ENCODE results near the gene ATG3. TPM values are rescaled to one million over a fixed set of nuclear protein-coding genes. Genes with fewer than 3 reads are reported as not detected.
A peak's percentile ranks its signal among the peaks of the same experiment; 100 is the strongest.

The ATG3 gene
- total RNA-seq, 1 experiment from 2014 or later: 60.1 TPM

DNA sequence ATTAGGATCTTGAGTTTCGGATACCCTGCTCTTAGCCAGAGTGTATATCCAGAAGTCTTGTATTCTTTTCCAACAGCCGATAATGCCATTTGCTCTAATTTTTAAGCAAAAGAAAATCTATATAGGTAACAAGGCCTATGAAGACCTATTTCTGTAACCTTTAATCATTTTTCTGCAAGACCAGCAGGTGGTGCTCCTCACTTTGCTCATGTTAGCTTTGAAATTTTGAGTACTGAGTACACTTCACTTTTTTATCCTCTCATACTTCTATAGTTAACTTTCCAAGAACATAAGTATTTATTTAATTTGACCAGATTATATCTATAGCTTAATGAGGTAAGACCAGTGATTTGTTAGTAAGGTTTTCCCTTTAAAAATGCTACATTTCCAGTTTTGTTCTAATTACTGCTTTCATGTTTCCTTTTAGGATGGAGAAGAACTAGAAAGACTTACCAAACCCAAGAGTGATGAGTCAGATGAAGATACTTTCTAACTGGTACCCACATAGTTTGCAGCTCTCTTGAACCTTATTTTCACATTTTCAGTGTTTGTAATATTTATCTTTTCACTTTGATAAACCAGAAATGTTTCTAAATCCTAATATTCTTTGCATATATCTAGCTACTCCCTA is 20.6 kb upstream of the ATG3 start:
- Mint-ChIP-seq H3K4me3 (no peak overlapping the region), H3K36me3 (peaks cover 27% of the 10 kb centered on the region), H3K9me3 (no peaks in the 10 kb centered on the region), H3K27me3 (ENCODE audit: low read depth) (no peaks in the 10 kb centered on the region), H3K4me1 (peaks cover 18% of the 10 kb centered on the region), H3K27ac (no peak overlapping the region)
- TF ChIP-seq, protein P1, sequence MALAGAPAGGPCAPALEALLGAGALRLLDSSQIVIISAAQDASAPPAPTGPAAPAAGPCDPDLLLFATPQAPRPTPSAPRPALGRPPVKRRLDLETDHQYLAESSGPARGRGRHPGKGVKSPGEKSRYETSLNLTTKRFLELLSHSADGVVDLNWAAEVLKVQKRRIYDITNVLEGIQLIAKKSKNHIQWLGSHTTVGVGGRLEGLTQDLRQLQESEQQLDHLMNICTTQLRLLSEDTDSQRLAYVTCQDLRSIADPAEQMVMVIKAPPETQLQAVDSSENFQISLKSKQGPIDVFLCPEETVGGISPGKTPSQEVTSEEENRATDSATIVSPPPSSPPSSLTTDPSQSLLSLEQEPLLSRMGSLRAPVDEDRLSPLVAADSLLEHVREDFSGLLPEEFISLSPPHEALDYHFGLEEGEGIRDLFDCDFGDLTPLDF (CRISPR knock-in tag; IDR thresholded peaks at IDR 0.05): no peak
- TF ChIP-seq, protein P2, sequence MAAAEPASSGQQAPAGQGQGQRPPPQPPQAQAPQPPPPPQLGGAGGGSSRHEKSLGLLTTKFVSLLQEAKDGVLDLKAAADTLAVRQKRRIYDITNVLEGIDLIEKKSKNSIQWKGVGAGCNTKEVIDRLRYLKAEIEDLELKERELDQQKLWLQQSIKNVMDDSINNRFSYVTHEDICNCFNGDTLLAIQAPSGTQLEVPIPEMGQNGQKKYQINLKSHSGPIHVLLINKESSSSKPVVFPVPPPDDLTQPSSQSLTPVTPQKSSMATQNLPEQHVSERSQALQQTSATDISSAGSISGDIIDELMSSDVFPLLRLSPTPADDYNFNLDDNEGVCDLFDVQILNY (CRISPR knock-in tag; IDR thresholded peaks at IDR 0.05): no peak
- TF ChIP-seq GTF2I (CRISPR knock-in tag; conservative IDR thresholded peaks at IDR 0.05) (no peak), SP1 (CRISPR knock-in tag; conservative IDR thresholded peaks at IDR 0.05) (no peak)
- ChIA-PET CTCF (interaction anchor here (0.6 to 2.1 kb wide), 15 partner anchors 8 to 397 kb away, joined by 3 to 21 read pairs (median 4); partner anchors contain the start of gene CCDC80), POLR2A (interaction anchor here (0.5 kb wide), 1 partner anchor 578 kb away, joined by 3 read pairs; no protein-coding TSS in a partner anchor)
- DNase-seq (ENCODE audit: low spot score): peak; percentile 26
- ATAC-seq: 0 out of 2 replicates have a peak, but pooled peaks have one; percentile 36

DNA sequence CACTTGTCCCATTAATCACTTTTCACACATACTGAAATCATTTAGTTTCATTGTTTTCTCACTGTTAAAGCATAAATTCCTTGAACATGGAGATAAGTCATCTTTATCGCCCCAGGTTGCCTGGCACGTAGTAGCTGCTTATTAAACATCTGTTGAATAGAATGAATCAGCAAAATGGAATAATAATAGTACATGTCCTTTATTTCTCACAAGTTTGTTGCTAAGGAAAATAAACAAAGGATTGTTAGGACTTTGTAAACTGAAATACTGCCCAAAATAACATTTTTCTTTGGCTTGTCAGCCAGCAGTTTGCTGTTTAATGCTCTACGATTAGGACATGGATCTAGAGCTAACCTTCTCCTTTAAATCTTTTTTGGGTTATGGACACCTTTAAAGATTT is 17.9 kb upstream of the ATG3 start:
- H3K36me3 Mint-ChIP-seq: peaks cover 26% of the 10 kb centered on the region
- peaks cover 18% of the 10 kb centered on the region for H3K4me1 Mint-ChIP-seq
- ChIA-PET POLR2A (no interaction called here), CTCF (no interaction called here)
- TF ChIP-seq ESRRA (CRISPR knock-in tag; IDR thresholded peaks at IDR 0.05; ENCODE audit: borderline replicate concordance) (no peak), ZNF317 (CRISPR knock-in tag; IDR thresholded peaks at IDR 0.05; ENCODE audit: borderline replicate concordance, low read depth) (no peak), CBFB (CRISPR knock-in tag; IDR thresholded peaks at IDR 0.05; ENCODE audit: low read depth) (no peak), FOXK1 (CRISPR knock-in tag; IDR thresholded peaks at IDR 0.05) (no peak), NR3C1 (CRISPR knock-in tag; conservative IDR thresholded peaks at IDR 0.05; ENCODE audit: low read depth) (no peak), KAT7 (CRISPR knock-in tag; IDR thresholded peaks at IDR 0.05; ENCODE audit: borderline replicate concordance) (no peak), NFE2L1 (CRISPR knock-in tag; IDR thresholded peaks at IDR 0.05) (no peak), MXD4 (CRISPR knock-in tag; IDR thresholded peaks at IDR 0.05; ENCODE audit: borderline replicate concordance) (no peak), ATF1 (CRISPR knock-in tag; IDR thresholded peaks at IDR 0.05) (no peak), ZNF671 (CRISPR knock-in tag; IDR thresholded peaks at IDR 0.05) (no peak), HMGA2 (CRISPR knock-in tag; IDR thresholded peaks at IDR 0.05) (no peak), ZNF219 (CRISPR knock-in tag; IDR thresholded peaks at IDR 0.05; ENCODE audit: borderline replicate concordance) (no peak), ZNF423 (CRISPR knock-in tag; IDR thresholded peaks at IDR 0.05) (no peak)
- TF ChIP-seq, protein P3, sequence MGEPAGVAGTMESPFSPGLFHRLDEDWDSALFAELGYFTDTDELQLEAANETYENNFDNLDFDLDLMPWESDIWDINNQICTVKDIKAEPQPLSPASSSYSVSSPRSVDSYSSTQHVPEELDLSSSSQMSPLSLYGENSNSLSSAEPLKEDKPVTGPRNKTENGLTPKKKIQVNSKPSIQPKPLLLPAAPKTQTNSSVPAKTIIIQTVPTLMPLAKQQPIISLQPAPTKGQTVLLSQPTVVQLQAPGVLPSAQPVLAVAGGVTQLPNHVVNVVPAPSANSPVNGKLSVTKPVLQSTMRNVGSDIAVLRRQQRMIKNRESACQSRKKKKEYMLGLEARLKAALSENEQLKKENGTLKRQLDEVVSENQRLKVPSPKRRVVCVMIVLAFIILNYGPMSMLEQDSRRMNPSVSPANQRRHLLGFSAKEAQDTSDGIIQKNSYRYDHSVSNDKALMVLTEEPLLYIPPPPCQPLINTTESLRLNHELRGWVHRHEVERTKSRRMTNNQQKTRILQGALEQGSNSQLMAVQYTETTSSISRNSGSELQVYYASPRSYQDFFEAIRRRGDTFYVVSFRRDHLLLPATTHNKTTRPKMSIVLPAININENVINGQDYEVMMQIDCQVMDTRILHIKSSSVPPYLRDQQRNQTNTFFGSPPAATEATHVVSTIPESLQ (CRISPR knock-in tag; IDR thresholded peaks at IDR 0.05): no peak
- TF ChIP-seq, protein P4, sequence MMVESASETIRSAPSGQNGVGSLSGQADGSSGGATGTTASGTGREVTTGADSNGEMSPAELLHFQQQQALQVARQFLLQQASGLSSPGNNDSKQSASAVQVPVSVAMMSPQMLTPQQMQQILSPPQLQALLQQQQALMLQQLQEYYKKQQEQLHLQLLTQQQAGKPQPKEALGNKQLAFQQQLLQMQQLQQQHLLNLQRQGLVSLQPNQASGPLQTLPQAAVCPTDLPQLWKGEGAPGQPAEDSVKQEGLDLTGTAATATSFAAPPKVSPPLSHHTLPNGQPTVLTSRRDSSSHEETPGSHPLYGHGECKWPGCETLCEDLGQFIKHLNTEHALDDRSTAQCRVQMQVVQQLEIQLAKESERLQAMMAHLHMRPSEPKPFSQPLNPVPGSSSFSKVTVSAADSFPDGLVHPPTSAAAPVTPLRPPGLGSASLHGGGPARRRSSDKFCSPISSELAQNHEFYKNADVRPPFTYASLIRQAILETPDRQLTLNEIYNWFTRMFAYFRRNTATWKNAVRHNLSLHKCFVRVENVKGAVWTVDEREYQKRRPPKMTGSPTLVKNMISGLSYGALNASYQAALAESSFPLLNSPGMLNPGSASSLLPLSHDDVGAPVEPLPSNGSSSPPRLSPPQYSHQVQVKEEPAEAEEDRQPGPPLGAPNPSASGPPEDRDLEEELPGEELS (CRISPR knock-in tag; IDR thresholded peaks at IDR 0.05): no peak
- TF ChIP-seq, protein P5, sequence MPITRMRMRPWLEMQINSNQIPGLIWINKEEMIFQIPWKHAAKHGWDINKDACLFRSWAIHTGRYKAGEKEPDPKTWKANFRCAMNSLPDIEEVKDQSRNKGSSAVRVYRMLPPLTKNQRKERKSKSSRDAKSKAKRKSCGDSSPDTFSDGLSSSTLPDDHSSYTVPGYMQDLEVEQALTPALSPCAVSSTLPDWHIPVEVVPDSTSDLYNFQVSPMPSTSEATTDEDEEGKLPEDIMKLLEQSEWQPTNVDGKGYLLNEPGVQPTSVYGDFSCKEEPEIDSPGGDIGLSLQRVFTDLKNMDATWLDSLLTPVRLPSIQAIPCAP (CRISPR knock-in tag; IDR thresholded peaks at IDR 0.05): no peak
- TF ChIP-seq, protein P6, sequence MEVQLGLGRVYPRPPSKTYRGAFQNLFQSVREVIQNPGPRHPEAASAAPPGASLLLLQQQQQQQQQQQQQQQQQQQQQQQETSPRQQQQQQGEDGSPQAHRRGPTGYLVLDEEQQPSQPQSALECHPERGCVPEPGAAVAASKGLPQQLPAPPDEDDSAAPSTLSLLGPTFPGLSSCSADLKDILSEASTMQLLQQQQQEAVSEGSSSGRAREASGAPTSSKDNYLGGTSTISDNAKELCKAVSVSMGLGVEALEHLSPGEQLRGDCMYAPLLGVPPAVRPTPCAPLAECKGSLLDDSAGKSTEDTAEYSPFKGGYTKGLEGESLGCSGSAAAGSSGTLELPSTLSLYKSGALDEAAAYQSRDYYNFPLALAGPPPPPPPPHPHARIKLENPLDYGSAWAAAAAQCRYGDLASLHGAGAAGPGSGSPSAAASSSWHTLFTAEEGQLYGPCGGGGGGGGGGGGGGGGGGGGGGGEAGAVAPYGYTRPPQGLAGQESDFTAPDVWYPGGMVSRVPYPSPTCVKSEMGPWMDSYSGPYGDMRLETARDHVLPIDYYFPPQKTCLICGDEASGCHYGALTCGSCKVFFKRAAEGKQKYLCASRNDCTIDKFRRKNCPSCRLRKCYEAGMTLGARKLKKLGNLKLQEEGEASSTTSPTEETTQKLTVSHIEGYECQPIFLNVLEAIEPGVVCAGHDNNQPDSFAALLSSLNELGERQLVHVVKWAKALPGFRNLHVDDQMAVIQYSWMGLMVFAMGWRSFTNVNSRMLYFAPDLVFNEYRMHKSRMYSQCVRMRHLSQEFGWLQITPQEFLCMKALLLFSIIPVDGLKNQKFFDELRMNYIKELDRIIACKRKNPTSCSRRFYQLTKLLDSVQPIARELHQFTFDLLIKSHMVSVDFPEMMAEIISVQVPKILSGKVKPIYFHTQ (CRISPR knock-in tag; IDR thresholded peaks at IDR 0.05): no peak
- TF ChIP-seq, protein P7, sequence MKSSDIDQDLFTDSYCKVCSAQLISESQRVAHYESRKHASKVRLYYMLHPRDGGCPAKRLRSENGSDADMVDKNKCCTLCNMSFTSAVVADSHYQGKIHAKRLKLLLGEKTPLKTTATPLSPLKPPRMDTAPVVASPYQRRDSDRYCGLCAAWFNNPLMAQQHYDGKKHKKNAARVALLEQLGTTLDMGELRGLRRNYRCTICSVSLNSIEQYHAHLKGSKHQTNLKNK (CRISPR knock-in tag; IDR thresholded peaks at IDR 0.05): no peak
- DNase-seq (ENCODE audit: low spot score) (no peak), ATAC-seq (no peak)
- no peaks in the 10 kb centered on the region for H3K9me3 Mint-ChIP-seq
- H3K4me3 Mint-ChIP-seq: no peak overlapping the region
- H3K27ac Mint-ChIP-seq: no peak overlapping the region
- no peaks in the 10 kb centered on the region for H3K27me3 Mint-ChIP-seq (ENCODE audit: low read depth)
